Caco-2 (cell line): Measurements from ENCODE around the gene SLC1A7. TPM values are rescaled to one million over a fixed set of nuclear protein-coding genes. Genes with fewer than 3 reads are reported as not detected.

Source experiments
- BruUV-seq: library from RNA; stranded (reverse); fragments of 400-500 nt; replicated peaks from 2 replicates; lab custom pipeline; 2021; lab: Mats Ljungman, UMichigan
- CTCF ChIA-PET: fragments of 300-600 bp; sonication (Branson Sonifier 250); formaldehyde crosslinking; loops from one replicate; lab custom pipeline; 2022; ENCODE audit warnings: antibody characterized with exemption; lab: Charles Lee
- POLR2A ChIA-PET: fragments of 300-600 bp; sonication (Branson Sonifier 250); formaldehyde crosslinking; loops from one replicate; lab custom pipeline; 2022; ENCODE audit warnings: antibody characterized with exemption; lab: Charles Lee
- DNase-seq, 2 experiments: peaks; one replicate each; pipeline versions ENCODE4 v3.0.0 to v3.0.0-alpha.2; 2020 to 2022
- H3K27me3 ChIP-seq: replicated peaks from 2 replicates; pipeline ENCODE4 v1.6.0; 2011; ENCODE audit warnings: low read length; ENCODE audit not compliant: control insufficient read depth, insufficient read depth
- H3K36me3 ChIP-seq: 2 replicates; pipeline ENCODE4 v1.5.1; 2011; ENCODE audit warnings: low read length; ENCODE audit not compliant: control insufficient read depth, insufficient read depth
- H3K4me1 ChIP-seq: fragments of 250-450 bp; sonication (Bioruptor Pico); 2 replicates; pipeline ENCODE4 v1.5.1; 2020; ENCODE audit warnings: mild to moderate bottlenecking
- H3K4me3 ChIP-seq: 2 replicates; pipeline ENCODE4 v1.5.1; 2011; ENCODE audit warnings: low read depth, mild to moderate bottlenecking, control low read depth, low read length
- H3K9me3 ChIP-seq: fragments of 250-450 bp; sonication (Bioruptor Pico); 2 replicates; pipeline ENCODE4 v1.5.1; 2020; ENCODE audit warnings: mild to moderate bottlenecking, moderate library complexity
- H3K27ac Mint-ChIP-seq: one replicate; pipeline ENCODE4 v1.8.0; 2022; ENCODE audit warnings: mixed read lengths; ENCODE audit not compliant: unreplicated experiment
- H3K27me3 Mint-ChIP-seq: one replicate; pipeline ENCODE4 v1.8.0; 2022; ENCODE audit warnings: mixed read lengths; ENCODE audit not compliant: insufficient read depth, unreplicated experiment
- H3K36me3 Mint-ChIP-seq: one replicate; pipeline ENCODE4 v1.8.0; 2022; ENCODE audit warnings: mild to moderate bottlenecking, mixed read lengths; ENCODE audit not compliant: insufficient read depth, unreplicated experiment
- H3K4me1 Mint-ChIP-seq: one replicate; pipeline ENCODE4 v1.8.0; 2022; ENCODE audit warnings: low read depth, mixed read lengths; ENCODE audit not compliant: unreplicated experiment
- H3K4me3 Mint-ChIP-seq: one replicate; pipeline ENCODE4 v1.8.0; 2022; ENCODE audit warnings: mild to moderate bottlenecking, moderate library complexity, mixed read lengths; ENCODE audit not compliant: unreplicated experiment
- H3K9me3 Mint-ChIP-seq: one replicate; pipeline ENCODE4 v1.8.0; 2022; ENCODE audit warnings: mixed read lengths; ENCODE audit not compliant: unreplicated experiment
- intact Hi-C: fragments of 100-400 bp; cut with micrococcal nuclease; formaldehyde crosslinking; loops from one replicate; pipeline ENCODE4 v1.10.0; 2022; ENCODE audit not compliant: unreplicated experiment
- total RNA-seq: library from RNA; stranded (reverse); gene quantifications from 2 replicates; pipeline ENCODE4 v1.2.3, GENCODE V29; 2022
- TF ChIP-seq, protein P1 (sequence below), 2 experiments: fragments of 200-600 bp in 1 of 2; IDR thresholded peaks; 1 replicate in 1 of 2; 2 replicates in 1 of 2; pipeline versions ENCODE4 v1.5.1 to v1.8.0; 2011 to 2022; ENCODE audit warnings: antibody characterized with exemption in 1 of 2, control low read depth in 1 of 2, inconsistent platforms in 1 of 2, low read depth in 1 of 2, low read length in 1 of 2, mild to moderate bottlenecking in 1 of 2, moderate library complexity in 1 of 2; ENCODE audit not compliant: insufficient read depth in 1 of 2, severe bottlenecking in 1 of 2, unreplicated experiment in 1 of 2

SLC1A7 gene
- total RNA-seq, 1 experiment from 2014 or later: not detected

DNA sequence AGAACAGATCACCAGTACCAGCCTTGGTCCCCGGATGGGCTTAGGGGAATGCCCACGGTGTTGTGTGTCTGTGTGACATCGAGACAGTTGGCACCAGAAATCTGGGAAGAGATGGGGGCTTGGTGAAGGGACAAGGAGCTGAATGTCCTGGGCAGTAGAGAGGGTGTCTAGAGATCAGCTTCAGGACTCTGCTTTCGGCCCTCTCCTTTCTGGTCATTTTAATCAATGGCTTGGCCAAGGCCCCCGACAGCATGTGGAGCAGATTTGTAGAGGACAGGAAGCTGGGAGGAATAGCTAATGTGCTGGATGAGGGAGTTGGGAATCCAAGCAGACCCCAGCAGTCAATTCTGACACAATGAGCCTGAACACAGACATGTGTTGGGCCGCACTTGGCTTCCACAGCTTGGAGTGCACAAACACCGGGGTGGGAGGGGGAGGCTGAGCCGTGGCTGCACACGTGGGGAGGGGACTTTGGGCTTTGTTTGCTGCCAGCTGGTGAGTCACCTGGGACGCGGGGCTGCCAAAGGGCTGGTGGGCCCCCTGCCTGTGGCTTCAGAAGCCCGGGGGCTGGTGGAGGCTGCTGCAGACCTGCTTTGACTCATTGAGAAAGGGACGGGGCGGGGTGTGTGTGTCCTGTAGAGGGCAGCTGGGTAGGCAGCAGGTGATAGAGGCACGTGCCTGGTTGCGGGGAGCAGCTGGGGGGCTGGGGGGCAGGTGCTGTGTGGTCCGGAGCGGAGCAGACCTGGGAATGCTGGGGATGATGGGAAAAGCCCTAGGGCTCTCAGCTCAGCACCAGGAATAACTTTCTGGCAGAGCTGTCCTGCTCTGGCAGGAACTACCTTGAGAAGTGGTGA, 20.9 kb downstream of the SLC1A7 start:
- peaks cover 29% of the 10 kb centered on the region for H3K4me1 ChIP-seq
- no peaks in the 10 kb centered on the region for H3K27me3 ChIP-seq
- POLR2A ChIA-PET: no interaction called here
- no peak overlapping the region for H3K4me3 ChIP-seq
- Mint-ChIP-seq H3K27ac (no peak overlapping the region), H3K27me3 (no peaks in the 10 kb centered on the region), H3K36me3 (no peaks in the 10 kb centered on the region), H3K4me1 (peaks cover 14% of the 10 kb centered on the region), H3K4me3 (no peak overlapping the region), H3K9me3 (no peaks in the 10 kb centered on the region)
- DNase-seq: peak; percentile 34 to 47
- H3K36me3 ChIP-seq: no peaks in the 10 kb centered on the region
- no peaks in the 10 kb centered on the region for H3K9me3 ChIP-seq
- intact Hi-C loops: loop anchor here (5.0 kb wide), 1 partner anchor 61 kb away; no protein-coding TSS in a partner anchor
- BruUV-seq: no TSS peak
- CTCF ChIA-PET: interaction anchor here (0.6 kb wide), 1 partner anchor 13 kb away, joined by 3 read pairs; no protein-coding TSS in a partner anchor
- TF ChIP-seq, protein P1, sequence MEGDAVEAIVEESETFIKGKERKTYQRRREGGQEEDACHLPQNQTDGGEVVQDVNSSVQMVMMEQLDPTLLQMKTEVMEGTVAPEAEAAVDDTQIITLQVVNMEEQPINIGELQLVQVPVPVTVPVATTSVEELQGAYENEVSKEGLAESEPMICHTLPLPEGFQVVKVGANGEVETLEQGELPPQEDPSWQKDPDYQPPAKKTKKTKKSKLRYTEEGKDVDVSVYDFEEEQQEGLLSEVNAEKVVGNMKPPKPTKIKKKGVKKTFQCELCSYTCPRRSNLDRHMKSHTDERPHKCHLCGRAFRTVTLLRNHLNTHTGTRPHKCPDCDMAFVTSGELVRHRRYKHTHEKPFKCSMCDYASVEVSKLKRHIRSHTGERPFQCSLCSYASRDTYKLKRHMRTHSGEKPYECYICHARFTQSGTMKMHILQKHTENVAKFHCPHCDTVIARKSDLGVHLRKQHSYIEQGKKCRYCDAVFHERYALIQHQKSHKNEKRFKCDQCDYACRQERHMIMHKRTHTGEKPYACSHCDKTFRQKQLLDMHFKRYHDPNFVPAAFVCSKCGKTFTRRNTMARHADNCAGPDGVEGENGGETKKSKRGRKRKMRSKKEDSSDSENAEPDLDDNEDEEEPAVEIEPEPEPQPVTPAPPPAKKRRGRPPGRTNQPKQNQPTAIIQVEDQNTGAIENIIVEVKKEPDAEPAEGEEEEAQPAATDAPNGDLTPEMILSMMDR (IDR thresholded peaks at IDR 0.05; ENCODE audit: insufficient read depth in 1 of 2, low read depth in 1 of 2, low read length in 1 of 2, severe bottlenecking in 1 of 2, unreplicated experiment in 1 of 2): peak in 1 of 2 experiments; percentile 17

DNA sequence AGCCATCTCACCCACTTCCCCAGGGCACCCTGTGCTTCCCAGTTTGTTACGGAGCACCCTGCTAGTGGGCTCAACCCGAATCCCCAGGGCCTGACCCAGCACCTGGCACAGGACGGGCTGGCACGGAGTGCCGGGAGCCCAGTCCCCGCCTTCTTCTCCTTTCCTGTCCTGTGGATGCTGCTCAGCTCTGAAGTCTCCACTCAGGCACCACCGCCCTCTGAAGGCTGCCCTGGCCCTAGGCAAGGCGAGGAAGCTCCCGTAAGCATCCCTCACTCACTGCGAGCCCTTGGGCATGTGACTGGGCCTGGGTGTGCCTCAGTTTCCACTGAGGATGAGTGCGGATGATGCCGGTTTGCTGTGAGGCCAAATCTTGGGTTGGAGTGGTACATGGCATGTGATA, 21.8 kb downstream of the SLC1A7 start:
- ChIA-PET POLR2A (no interaction called here), CTCF (no interaction called here)
- intact Hi-C loops: loop anchor here (5.0 kb wide), 1 partner anchor 62 kb away; no protein-coding TSS in a partner anchor
- Histone ChIP-seq H3K27me3 (no peaks in the 10 kb centered on the region), H3K9me3 (no peaks in the 10 kb centered on the region), H3K36me3 (no peaks in the 10 kb centered on the region), H3K4me3 (no peak overlapping the region), H3K4me1 (peaks cover 38% of the 10 kb centered on the region)
- Mint-ChIP-seq H3K27ac (no peak overlapping the region), H3K27me3 (no peaks in the 10 kb centered on the region), H3K9me3 (no peaks in the 10 kb centered on the region), H3K4me1 (peaks cover 14% of the 10 kb centered on the region), H3K36me3 (no peaks in the 10 kb centered on the region), H3K4me3 (no peak overlapping the region)
- BruUV-seq: no TSS peak
- DNase-seq: no peak
- TF ChIP-seq, protein P1 (IDR thresholded peaks at IDR 0.05; ENCODE audit: insufficient read depth in 1 of 2, low read depth in 1 of 2, low read length in 1 of 2, severe bottlenecking in 1 of 2, unreplicated experiment in 1 of 2): no peak

DNA sequence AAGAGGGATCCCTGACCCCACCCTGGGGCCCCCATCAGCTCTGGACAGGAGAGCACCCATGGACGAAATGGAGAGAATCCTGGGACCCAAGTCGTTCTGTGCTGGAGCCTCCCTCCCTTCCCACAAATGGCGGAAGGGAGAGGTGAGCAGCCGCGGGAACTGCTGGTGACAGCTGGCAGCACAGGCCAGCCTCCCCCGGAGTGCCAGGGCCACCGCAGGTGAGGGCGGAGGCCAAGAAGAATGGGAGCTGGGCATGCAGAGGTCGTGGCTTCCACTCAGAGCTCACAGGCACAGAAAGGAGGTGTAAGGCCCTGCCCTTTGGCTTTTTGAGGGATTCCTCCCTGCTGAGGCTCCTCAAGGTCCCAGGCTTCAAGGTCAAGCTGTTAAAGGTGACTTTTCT, 24.6 kb downstream of the SLC1A7 start:
- no peak overlapping the region for H3K27ac Mint-ChIP-seq
- no peaks in the 10 kb centered on the region for H3K27me3 Mint-ChIP-seq
- H3K4me3 ChIP-seq: no peak overlapping the region
- H3K9me3 ChIP-seq: no peaks in the 10 kb centered on the region
- ChIA-PET POLR2A (no interaction called here), CTCF (no interaction called here)
- TF ChIP-seq, protein P1 (IDR thresholded peaks at IDR 0.05; ENCODE audit: insufficient read depth in 1 of 2, low read depth in 1 of 2, low read length in 1 of 2, severe bottlenecking in 1 of 2, unreplicated experiment in 1 of 2): no peak
- H3K4me3 Mint-ChIP-seq: no peak overlapping the region
- no peak for DNase-seq
- peaks cover 14% of the 10 kb centered on the region for H3K4me1 Mint-ChIP-seq
- H3K27me3 ChIP-seq: no peaks in the 10 kb centered on the region
- H3K9me3 Mint-ChIP-seq: no peaks in the 10 kb centered on the region
- intact Hi-C loops: no loop called here
- H3K36me3 ChIP-seq: no peaks in the 10 kb centered on the region
- peaks cover 45% of the 10 kb centered on the region for H3K4me1 ChIP-seq
- BruUV-seq: no TSS peak
- no peaks in the 10 kb centered on the region for H3K36me3 Mint-ChIP-seq
